ENCODE measurements around the gene GH1. TPM values are rescaled to one million over a fixed set of nuclear protein-coding genes. Genes with fewer than 3 reads are reported as not detected.

The GH1 gene
- total RNA-seq, 1 experiment from 2014 or later: not detected

DNA sequence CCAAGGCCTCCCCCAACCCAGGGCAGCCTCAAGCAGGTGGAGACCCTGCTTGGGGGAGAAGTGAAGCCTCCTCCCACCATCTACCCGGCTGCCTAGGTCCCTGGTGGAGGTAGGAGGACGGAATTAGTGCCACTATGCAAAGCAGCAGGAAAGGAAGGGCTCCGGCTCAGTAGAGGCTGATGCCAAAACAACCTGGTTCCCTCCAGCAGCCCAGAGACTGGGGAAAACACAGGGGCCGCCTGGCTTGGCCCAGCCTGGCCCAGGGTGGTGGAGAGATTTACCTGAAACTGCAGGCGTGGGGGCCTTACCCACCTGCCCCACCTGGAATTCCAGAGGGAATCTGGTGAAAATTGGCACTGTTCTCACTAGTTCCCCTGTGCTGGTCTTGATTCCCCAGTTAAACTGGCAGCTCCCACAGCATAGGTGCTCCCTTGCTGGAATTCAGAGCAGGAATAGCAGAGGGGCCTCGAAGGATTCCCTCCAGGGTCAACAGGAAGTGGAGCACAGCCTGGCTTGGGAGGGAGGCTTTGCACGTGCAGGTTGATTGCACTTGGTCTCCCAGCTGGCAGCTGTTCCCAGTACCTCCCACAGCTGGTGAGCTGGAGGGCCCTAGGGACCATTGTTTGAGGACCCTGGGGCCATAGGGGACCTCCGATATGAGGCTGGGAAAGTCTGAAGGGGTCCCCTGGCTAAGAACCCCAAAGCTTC is 9.0 kb upstream of the GH1 start:
- Histone ChIP-seq H4K20me1 (ENCODE audit: control insufficient read depth, insufficient read depth, insufficient read length) (no peaks in the 10 kb centered on the region), H3K56ac (ENCODE audit: insufficient read length, low read depth, low read length) (no peak overlapping the region), H3K4me2 (ENCODE audit: insufficient read depth, insufficient read length, low read length) (no peak overlapping the region), H2BK15ac (ENCODE audit: low read depth, low read length) (no peak overlapping the region), H2BK12ac (ENCODE audit: insufficient read length, low read depth, low read length) (no peak overlapping the region), H3K27ac (ENCODE audit: insufficient read length, low read depth, low read length) (no peak overlapping the region), H3K4ac (ENCODE audit: low read depth, low read length) (no peak overlapping the region), H3T11ph (ENCODE audit: low read length) (no peak overlapping the region), H3K79me2 (ENCODE audit: insufficient read depth, low read length) (no peaks in the 10 kb centered on the region), H3K14ac (ENCODE audit: insufficient read depth, low read length) (no peak overlapping the region), H2BK120ac (ENCODE audit: low read depth, low read length, poor library complexity, severe bottlenecking) (no peak overlapping the region), H2AK5ac (ENCODE audit: insufficient read length, low read length) (no peak overlapping the region), H4K8ac (replicated peaks; ENCODE audit: insufficient read length, low read depth, low read length) (no peak overlapping the region), H3K18ac (ENCODE audit: insufficient read length, low read depth, low read length) (no peak overlapping the region), H3K4me1 (ENCODE audit: insufficient read depth, low read length) (no peaks in the 10 kb centered on the region; the same call in 1 of the 2 replicates), H3K23me2 (ENCODE audit: insufficient read length, low read depth, low read length, poor library complexity, severe bottlenecking) (no peaks in the 10 kb centered on the region), H4K91ac (ENCODE audit: insufficient read length, low read depth, low read length) (no peak overlapping the region), H3K27me3 (ENCODE audit: insufficient read depth, low read length) (no peaks in the 10 kb centered on the region), H3K9ac (ENCODE audit: extremely low read depth, insufficient read length, low read length) (no peak overlapping the region), H3K9me3 (ENCODE audit: control insufficient read depth, low read depth, low read length) (no peaks in the 10 kb centered on the region), H2BK5ac (ENCODE audit: insufficient read length, low read length) (no peak overlapping the region), H2AFZ (ENCODE audit: low read length) (no peak overlapping the region), H4K5ac (ENCODE audit: insufficient read length, low read depth, low read length) (no peak overlapping the region), H2BK20ac (ENCODE audit: low read depth, low read length, poor library complexity, severe bottlenecking) (no peak overlapping the region), H3K79me1 (ENCODE audit: insufficient read depth, low read depth, low read length, poor library complexity, severe bottlenecking) (no peaks in the 10 kb centered on the region), H3K23ac (ENCODE audit: insufficient read length, low read depth, low read length) (no peak overlapping the region)
- Mint-ChIP-seq H3K36me3 (ENCODE audit: insufficient read depth in 1 of 3, low read depth in 3 of 3) (no peaks in the 10 kb centered on the region), H3K4me3 (no peak overlapping the region), H3K4me1 (peaks cover 14 to 18% of the 10 kb centered on the region in 2 experiments), H3K27ac (no peak overlapping the region), H3K27me3 (ENCODE audit: low read depth) (no peaks in the 10 kb centered on the region; the same call in 1 of the 2 replicates), H3K9me3 (no peaks in the 10 kb centered on the region)
- TF ChIP-seq, protein P1, sequence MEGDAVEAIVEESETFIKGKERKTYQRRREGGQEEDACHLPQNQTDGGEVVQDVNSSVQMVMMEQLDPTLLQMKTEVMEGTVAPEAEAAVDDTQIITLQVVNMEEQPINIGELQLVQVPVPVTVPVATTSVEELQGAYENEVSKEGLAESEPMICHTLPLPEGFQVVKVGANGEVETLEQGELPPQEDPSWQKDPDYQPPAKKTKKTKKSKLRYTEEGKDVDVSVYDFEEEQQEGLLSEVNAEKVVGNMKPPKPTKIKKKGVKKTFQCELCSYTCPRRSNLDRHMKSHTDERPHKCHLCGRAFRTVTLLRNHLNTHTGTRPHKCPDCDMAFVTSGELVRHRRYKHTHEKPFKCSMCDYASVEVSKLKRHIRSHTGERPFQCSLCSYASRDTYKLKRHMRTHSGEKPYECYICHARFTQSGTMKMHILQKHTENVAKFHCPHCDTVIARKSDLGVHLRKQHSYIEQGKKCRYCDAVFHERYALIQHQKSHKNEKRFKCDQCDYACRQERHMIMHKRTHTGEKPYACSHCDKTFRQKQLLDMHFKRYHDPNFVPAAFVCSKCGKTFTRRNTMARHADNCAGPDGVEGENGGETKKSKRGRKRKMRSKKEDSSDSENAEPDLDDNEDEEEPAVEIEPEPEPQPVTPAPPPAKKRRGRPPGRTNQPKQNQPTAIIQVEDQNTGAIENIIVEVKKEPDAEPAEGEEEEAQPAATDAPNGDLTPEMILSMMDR (conservative IDR thresholded peaks at IDR 0.05): no peak
- WGBS (ENCODE audit: extremely low coverage, insufficient read length, low lambda C conversion rate): no CpG with 5 or more reads among the region's 8 CpGs
- DNase-seq: no peak
